Stimulated activated naive CD4-positive, alpha-beta T cell (primary cell): ENCODE measurements around the gene OR51I1.
A peak's percentile ranks its signal among the peaks of the same experiment; 100 is the strongest.

ENCODE experiments used
- DNase-seq, 6 experiments: peaks; one replicate each; lab custom pipeline; 2025; lab: John Stamatoyannopoulos, UW

The OR51I1 gene

GRCh38 chr11:5441414-5441813, at the start of gene OR51I1:
TSS of gene OR51I1 (minus strand) at chr11:5441514. CDS start at chr11:5441514, 0 bp downstream.
- DNase-seq: no peak

GRCh38 chr11:5489576-5490357, 48.5 kb upstream of the OR51I1 start:
- DNase-seq: no peak

- no peak for DNase-seq
Measured at GRCh38 chr11:5488798-5489399, 47.6 kb upstream of the OR51I1 start.

GRCh38 chr11:5488385-5488784, 47.1 kb upstream of the OR51I1 start, which contains the start of gene OR52D1:
TSS of gene OR52D1 (plus strand) at chr11:5488685. CDS start at chr11:5488707, 22 bp downstream.
- no peak for DNase-seq

GRCh38 chr11:5486421-5486820, 45.1 kb upstream of the OR51I1 start:
- no peak for DNase-seq

GRCh38 chr11:5486003-5486402, 44.7 kb upstream of the OR51I1 start:
- no peak for DNase-seq

GRCh38 chr11:5476186-5476819, 35.0 kb upstream of the OR51I1 start:
- DNase-seq: peak in 3 of 6 experiments; percentile 18 to 36 (median 29)

- DNase-seq: no peak
Measured at GRCh38 chr11:5473921-5474320, 32.6 kb upstream of the OR51I1 start.

GRCh38 chr11:5467527-5467926, 26.2 kb upstream of the OR51I1 start:
- no peak for DNase-seq

GRCh38 chr11:5460983-5461621, 19.8 kb upstream of the OR51I1 start:
- no peak for DNase-seq

GRCh38 chr11:5449432-5449831, 8.1 kb upstream of the OR51I1 start:
- no peak for DNase-seq

GRCh38 chr11:5449023-5449422, 7.7 kb upstream of the OR51I1 start, which contains the start of gene OR51I2:
TSS of gene OR51I2 (plus strand) at chr11:5449323. CDS start at chr11:5453489, 4,166 bp downstream.
- DNase-seq: no peak

- no peak for DNase-seq
Measured at GRCh38 chr11:5443835-5444393, 2.6 kb upstream of the OR51I1 start.

GRCh38 chr11:5423131-5423530, 18.2 kb downstream of the OR51I1 start:
- DNase-seq: no peak

- DNase-seq: no peak
Measured at GRCh38 chr11:5421811-5422210, 19.5 kb downstream of the OR51I1 start, which contains the start of gene OR51Q1. TSS of gene OR51Q1 (plus strand) at chr11:5422111. CDS start at chr11:5422201, 90 bp downstream.

GRCh38 chr11:5420993-5421392, 20.3 kb downstream of the OR51I1 start:
- DNase-seq: no peak

- DNase-seq: no peak
Measured at GRCh38 chr11:5405173-5405572, 36.1 kb downstream of the OR51I1 start.

- DNase-seq: no peak
Measured at GRCh38 chr11:5398936-5399335, 42.4 kb downstream of the OR51I1 start.

- DNase-seq: no peak
Measured at GRCh38 chr11:5394091-5394490, 47.2 kb downstream of the OR51I1 start.
